NCI-H1436 (cell line): ENCODE measurements around the gene NFAT5.
A peak's percentile ranks its signal among the peaks of the same experiment; 100 is the strongest.
"Not testable (repeated sequence)": the region's sequence is repeated elsewhere in the genome, so short reads cannot be mapped to it uniquely, and the experiment has no call there.

Experiments
- DNase-seq: peaks from one replicate; lab custom pipeline; 2025; lab: John Stamatoyannopoulos, UW

The NFAT5 gene

DNA sequence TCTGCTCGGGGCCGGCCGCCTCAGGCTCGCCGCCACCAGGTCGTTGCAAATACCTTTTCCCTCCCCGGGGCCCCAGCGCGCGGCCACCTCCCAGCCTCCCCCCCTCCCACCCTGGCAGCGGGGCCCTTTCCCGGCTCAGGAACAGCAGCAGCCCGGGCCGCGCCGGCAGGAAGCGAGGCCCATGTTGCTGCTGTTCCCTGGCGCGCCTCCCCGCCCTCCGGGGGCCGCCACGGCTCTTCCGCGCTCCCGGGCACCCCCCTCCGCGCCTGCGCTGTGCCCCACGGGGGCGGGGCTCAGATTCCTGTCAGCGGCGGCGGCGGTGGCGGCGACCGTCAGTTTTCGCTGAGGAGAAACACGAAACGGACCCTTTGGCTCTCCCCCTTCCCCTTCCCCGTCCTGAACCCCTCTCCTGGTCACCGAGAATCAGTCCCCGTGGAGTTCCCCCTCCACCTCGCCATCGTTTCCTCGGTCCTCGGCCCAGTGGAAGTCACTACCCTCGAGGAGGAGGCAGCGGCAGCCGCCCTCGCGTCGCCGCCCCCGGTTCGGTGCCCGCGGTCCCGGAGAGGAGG, at the start of gene NFAT5:
Gene NFAT5, plus strand, starts transcription at position 296 of the 569 bp plus-strand sequence. CDS start 336 bp downstream, outside the sequence.
- peak; percentile 78 for DNase-seq

- DNase-seq = not testable (repeated sequence)
Measured at GRCh38 chr16:69517914-69518313, 47.9 kb upstream of the NFAT5 start.

DNA sequence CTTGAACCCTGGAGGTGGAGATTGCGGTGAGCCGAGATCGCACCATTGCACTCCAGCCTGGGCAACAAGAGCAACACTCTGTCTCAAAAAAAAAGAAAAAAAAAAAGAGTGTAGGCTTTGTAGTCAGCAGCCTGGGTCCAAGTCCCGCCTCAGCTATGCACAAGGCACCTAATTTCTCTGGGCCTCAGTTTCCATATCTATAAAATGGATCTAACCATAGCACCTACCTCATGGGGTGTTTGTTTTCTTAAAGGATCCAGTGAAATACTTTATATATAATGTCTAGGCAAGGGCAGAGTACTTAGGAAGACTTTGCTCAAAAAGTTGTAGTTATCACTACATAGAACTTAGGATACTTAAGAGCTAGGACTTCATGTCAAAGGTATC, 45.4 kb upstream of the NFAT5 start:
- no peak for DNase-seq

DNA sequence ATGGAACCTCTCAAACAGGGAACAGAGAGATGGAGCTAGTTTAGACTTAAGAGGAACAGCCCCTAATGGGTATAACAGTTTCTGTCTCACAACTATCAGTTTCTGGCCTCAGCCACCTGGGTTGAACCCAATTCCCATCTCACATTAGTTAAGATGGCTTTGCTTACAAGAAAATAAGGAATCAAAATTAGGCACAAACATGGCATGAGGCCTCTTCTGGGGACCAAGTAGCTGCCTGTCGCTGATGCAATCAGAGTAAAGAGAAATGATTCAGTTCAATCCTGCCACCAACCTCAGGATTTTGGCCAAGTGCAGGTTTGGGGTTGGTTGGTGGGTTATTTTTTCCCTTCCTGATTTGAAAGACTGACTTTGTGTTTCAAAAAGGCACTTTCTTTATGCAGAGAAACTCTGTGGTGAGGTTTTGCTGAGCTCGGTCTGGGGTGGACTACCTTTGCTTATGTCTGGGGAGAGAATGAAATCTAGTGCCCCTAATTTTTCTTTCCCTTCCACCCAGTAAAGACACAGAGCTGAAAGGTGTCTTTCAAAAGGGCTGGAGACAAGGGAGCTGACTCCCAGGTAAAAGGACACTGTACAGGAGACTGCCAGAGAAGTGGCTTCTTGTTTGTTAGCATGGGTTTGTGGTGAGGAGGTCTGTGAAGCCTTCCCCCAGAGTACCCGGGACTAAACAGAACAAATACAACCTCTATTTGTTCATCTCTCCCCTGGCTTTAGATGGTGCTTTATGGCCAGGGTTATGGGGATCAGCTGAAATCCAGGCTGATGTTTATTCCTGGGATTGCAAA, 44.8 kb upstream of the NFAT5 start:
- DNase-seq = no peak

DNA sequence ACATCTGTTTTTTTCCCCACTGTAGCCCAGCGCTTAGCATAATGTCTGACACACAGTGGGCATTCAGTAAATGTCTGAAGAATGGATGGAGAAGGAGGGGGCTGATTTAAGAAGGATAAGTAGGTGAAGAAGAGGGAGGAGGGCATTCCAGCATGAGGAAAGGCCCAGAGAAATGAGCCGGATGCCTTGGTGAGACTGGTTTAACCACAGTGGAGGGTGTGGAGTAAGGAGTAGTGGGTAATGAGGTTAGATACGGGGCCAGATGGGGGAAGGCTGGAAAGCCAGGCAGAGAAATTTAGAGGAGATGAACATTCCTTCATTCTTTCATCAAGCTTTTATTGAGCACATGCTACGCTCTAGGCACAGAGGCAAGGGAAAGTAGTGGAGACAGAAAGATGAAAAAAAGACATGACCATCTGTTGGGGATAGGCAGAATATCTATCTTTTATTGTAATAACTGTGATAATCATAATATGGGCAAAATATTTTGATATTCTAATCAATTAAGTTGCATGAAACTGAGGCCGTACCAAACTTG, 43.7 kb upstream of the NFAT5 start:
- DNase-seq = no peak

DNA sequence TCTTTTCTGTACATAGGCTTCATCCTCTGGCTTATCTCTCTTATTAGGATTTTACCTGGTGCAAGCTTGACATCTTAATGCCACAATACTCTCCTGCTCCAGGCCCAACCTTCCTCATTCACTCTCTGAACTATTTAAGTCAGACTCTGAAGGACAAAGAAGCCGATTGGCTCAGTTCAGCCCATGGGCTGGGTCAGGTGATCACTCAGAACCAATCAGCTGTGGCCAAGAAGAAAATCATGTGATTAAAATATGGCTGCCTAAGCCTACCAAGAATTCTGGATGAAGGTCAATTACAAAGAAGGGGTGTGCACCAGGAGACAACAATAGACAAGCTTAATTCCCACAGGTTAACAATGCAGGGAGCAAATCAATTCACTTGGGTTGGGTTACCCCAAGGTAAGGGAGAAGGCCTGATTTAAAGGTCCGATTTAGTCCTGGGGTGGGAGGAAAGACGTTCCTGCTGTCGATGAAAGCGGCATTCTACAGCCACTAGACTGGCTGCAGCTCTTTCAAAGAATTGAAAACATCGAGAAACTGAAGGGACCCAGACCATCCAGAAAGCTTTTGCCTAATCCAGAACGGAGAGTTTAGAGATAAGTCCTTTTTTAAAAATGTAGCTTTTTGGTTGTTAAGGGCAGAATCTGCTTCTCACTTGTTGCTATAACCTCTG, 42.9 kb upstream of the NFAT5 start:
- peak; percentile 4 for DNase-seq

DNA sequence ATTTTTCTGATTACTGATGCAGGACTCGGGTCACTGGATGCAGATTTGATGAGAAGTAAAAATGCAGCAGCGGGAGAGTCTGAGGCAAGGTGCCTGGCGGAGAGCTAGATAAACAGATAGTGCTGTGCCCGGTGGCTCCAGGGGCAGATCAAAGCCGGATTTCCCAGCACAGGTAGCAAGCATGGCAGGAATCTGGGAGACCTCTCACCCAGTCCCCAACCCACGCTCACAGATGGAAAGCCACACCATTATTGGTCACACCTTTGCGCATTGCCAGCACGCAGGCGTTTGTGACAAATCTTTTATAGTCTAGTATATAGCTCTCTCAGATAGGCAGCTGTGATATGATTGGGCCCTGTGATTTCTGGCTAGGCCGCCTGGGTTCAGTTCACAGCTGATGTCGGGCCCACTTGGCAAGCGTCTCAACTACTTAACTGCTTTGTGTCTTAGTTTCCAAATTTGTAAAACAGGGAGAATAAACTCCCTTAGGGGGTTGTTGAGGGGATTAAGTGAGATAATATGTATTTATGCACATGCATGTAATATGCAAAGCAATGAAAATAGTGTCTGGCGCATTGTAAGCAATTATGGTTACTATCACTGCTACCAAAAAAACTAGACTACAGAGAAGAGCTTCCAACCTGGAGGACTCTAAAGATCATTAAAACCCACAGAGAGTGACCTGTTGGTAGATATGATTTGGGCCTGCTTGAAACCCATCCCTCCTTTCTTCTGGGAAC, 42.0 kb upstream of the NFAT5 start:
- no peak for DNase-seq

DNA sequence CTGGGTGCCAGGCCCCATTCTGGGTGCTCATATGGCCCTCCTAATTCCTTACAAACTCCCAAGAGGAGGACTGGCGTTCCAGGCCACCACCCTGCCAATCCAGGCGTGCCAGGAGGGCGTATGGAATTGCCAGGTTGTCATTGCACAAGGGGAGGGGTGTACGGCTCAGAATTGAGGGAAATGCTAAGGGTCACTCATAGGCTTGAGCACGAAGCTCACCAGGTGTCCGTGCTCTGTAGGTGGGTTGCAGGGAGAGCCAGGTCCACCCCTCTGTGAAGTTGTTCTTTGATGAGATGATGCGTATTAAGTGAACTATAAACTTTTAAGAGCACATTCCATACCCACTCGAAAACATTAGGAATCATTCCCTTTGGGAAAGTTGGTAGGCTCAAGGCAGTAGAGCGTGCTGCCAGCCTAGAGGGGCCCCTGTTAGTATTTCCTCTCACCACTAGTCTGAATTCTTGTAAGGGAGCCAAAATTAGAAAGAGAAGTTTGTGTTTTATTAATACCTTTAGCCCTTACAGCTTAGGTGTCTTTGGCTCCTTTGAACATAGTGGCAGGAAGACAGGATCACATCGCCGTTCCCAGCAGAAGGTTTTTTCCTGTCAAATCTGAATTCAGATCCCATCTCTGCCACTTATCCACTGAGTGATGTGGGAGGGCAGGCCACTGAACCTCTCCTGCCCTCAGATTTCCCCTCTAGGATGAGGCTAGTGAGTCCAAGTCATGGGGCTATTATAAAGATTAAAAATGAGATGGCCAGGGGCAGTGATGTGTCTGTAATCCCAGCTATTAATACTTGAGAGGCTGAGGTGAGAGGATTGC, 38.7 kb upstream of the NFAT5 start:
- DNase-seq = no peak

DNA sequence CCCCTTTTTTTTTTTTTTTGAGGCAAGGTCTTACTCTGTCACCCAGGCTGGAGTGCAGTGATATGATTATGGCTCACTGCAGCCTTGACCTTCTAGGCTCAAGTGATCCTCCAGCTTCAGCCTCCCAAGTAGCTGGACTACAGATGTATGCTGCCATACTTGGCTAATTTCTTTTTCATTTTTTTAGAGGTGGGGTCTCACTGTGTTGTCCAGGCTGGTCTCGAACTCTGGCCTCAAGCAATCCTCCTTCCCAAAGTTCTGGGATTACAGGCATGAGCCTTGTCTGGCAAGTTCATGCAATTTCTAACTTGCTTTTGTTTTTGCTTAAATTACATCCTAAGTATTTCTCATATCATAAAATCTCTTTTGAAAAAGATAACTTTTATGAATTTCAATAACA, 33.8 kb upstream of the NFAT5 start:
- no peak for DNase-seq

DNA sequence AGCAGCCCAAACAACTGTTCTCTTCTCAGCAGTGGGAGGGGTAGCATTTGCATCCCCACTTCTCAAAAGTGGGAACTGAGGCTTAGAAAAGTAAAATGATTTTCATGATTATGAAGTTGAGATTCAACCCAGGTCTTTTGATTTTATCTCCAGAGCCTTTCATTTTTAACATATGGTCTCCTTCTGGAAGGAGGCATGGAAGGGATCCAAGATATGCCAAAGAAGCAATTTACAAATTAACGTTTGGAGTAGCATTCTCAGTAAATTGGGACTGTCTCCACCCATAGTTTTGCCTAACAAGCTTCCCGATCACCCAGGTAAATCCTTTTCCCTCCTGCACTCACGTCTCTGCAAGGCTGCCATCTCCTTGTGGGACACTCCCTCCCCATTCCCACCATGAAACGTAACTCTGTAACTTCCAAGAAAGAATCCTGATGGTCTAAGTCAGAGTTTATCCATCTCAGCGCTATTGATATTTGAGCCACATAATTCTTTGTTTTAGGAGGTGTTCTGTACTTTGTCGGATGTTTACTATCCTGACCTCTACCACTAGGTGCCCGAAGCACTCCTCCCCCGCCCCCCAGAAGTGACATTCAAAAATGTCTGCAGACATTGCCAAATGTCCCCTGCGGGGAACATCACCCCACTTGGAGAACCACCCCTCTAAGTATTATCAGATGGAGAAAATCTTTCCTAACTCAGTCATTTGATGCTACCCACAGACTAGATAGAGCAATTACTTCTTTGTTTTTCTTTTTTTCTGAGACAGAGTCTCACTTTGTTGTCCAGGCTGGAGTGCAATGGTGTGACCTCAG, 32.9 kb upstream of the NFAT5 start:
- DNase-seq = no peak

DNA sequence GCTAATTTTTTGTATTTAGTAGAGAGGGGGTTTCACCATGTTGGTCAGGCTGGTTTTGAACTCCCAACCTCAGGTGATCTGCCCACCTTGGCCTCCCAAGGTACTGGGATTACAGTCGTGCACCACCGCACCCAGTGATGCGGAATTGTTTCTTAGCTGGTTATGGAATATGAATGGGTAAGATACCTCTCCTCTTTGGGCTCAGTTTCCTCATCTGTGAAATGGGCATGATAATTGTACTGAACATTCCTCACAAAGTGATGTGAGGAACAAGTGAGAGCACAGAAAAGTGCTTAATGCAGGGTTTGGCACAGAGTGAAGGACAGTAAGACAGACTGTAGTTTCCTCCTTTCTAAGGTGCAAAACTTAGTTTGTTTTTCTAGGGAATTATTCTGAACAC, 31.0 kb upstream of the NFAT5 start:
- DNase-seq = no peak

DNA sequence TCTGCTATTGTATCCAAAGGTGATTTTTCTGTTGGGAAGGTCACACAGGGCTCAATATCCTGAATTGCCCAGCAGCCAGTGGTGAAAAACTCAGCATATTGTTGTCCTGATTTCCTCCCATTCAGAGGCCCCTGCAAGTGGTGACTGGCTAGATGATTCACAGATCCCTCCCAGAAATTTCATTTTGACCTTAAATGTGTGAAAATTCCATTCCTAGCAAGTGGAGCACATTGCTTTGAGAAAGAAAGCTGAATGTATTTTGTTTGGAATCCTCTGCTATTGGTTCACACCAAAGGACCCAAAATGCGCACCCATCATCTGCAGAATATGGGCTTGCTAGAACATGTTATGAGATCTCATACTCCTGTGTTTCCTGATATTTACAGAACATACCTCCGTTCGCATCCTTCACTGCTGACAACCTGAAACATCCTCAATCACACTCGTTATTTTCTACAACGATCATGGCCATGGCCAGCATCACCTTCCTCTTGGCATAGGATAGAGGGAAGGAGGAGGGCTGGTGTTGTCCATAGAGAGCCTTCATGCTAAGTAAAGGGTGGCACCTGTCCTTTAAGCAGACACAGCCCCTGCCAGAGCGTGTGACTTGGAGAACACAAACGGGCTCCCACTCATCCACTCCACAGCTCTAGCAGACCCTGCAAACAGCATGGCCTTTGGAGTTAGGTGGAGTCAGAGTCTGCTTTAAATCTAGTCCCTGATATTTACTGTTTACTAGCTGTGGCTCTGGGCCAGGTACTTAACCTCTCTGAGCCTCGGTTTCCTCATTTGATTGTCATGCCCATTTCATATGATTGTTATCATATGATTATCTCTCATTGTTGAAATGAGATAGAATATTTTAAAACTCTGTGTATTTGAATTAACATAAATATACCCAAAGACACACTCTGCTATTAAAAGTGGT, 30.4 kb upstream of the NFAT5 start:
- DNase-seq = no peak

- DNase-seq = no peak
Measured at GRCh38 chr16:69537706-69538080, 28.1 kb upstream of the NFAT5 start.

- DNase-seq = no peak
Measured at GRCh38 chr16:69538808-69539207, 27.0 kb upstream of the NFAT5 start.

GRCh38 chr16:69542974-69543373, 22.8 kb upstream of the NFAT5 start:
- no peak for DNase-seq

DNA sequence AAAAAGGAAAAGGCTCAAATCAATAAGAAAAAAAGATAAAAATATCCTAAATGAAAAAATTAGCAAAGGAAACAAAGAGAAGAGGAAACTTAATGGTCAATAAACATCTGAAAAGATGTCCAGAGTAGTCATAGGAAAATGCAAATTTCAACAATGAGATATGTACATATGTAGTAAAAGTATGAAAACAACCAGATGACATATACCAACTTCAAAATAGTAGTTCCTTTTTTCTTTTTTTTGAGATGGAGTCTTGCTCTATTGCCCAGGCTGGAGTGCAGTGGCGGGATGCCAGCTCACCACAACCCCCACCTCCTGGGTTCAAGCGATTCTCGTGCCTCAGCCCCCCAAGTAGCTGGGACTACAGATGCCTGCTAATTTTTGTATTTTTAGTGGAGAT, 21.7 kb upstream of the NFAT5 start:
- no peak for DNase-seq

DNA sequence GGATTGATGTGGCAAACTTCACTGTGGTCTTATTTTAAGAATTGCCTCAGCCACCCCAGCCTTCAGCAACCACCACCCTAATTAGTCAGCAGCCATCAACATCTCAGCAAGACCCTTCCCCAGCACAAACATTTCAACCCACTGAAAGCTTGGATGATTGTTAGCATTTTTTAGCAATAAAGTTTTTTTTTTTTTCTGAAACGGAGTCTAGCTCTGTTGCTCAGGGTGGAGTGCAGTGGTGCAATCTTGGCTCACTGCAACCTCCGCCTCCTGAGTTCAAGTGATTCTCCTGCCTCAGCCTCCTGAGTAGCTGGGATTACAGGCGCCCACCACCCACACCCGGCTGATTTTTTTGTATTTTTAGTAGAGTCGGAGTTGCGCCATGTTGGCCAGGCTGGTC, 19.1 kb upstream of the NFAT5 start:
- not testable (repeated sequence) for DNase-seq

GRCh38 chr16:69553332-69553731, 12.4 kb upstream of the NFAT5 start:
- peak; percentile 12 for DNase-seq

GRCh38 chr16:69554495-69554894, 11.3 kb upstream of the NFAT5 start:
- no peak for DNase-seq
